GM23248 (cell line): ENCODE measurements around the gene GPR17. TPM values are rescaled to one million over a fixed set of nuclear protein-coding genes. Genes with fewer than 3 reads are reported as not detected.

ENCODE experiments used
- DNase-seq: peaks from one replicate; pipeline ENCODE4 v3.0.0-alpha.2; 2015
- H2AFZ ChIP-seq: fragments of 200-600 bp; sonication (generic); 2 replicates; pipeline ENCODE4 v1.6.1; 2016; ENCODE audit warnings: antibody characterized with exemption
- H3F3A ChIP-seq: fragments of 200-600 bp; sonication (generic); 2 replicates; pipeline ENCODE4 v1.6.1; 2016; ENCODE audit warnings: mild to moderate bottlenecking, antibody characterized with exemption, mixed run types; ENCODE audit not compliant: insufficient read depth
- H3K27ac ChIP-seq: fragments of 200-600 bp; sonication (generic); 2 replicates; pipeline ENCODE4 v1.5.1; 2016; ENCODE audit warnings: mild to moderate bottlenecking
- H3K27me3 ChIP-seq: fragments of 200-600 bp; sonication (generic); replicated peaks from 2 replicates; pipeline ENCODE4 v1.6.1; 2016; ENCODE audit warnings: mild to moderate bottlenecking; ENCODE audit not compliant: insufficient read depth
- H3K36me3 ChIP-seq: fragments of 200-600 bp; sonication (generic); 2 replicates; pipeline ENCODE4 v1.6.1; 2016; ENCODE audit warnings: low read depth, mild to moderate bottlenecking
- H3K4me1 ChIP-seq: fragments of 200-600 bp; sonication (generic); 2 replicates; pipeline ENCODE4 v1.6.1; 2016; ENCODE audit warnings: mild to moderate bottlenecking; ENCODE audit not compliant: insufficient read depth
- H3K4me2 ChIP-seq: fragments of 200-600 bp; sonication (generic); one replicate; pipeline ENCODE4 v1.6.1; 2016; ENCODE audit warnings: mild to moderate bottlenecking; ENCODE audit not compliant: unreplicated experiment
- H3K4me3 ChIP-seq: fragments of 200-600 bp; sonication (generic); 2 replicates; pipeline ENCODE4 v1.5.1; 2016; ENCODE audit warnings: mild to moderate bottlenecking
- H3K79me2 ChIP-seq: fragments of 200-600 bp; sonication (generic); 2 replicates; pipeline ENCODE4 v1.6.1; 2016; ENCODE audit warnings: mild to moderate bottlenecking; ENCODE audit not compliant: insufficient read depth
- H3K9ac ChIP-seq: fragments of 200-600 bp; sonication (generic); 2 replicates; pipeline ENCODE4 v1.6.1; 2016; ENCODE audit warnings: mild to moderate bottlenecking
- H3K9me2 ChIP-seq: fragments of 200-600 bp; sonication (generic); 2 replicates; pipeline ENCODE4 v1.6.1; 2016; ENCODE audit warnings: mixed run types, mild to moderate bottlenecking, moderate library complexity; ENCODE audit not compliant: insufficient read depth
- H3K9me3 ChIP-seq: fragments of 200-600 bp; sonication (generic); one replicate; pipeline ENCODE4 v1.6.1; 2017; ENCODE audit warnings: low read depth
- H4K20me1 ChIP-seq: fragments of 200-600 bp; sonication (generic); 2 replicates; pipeline ENCODE4 v1.6.0; 2016; ENCODE audit not compliant: insufficient read depth
- EZH2 ChIP-seq: fragments of 200-600 bp; sonication (generic); IDR thresholded peaks from 2 replicates; pipeline ENCODE4 v1.6.1; 2018; ENCODE audit warnings: antibody characterized with exemption, mild to moderate bottlenecking; ENCODE audit not compliant: insufficient read depth, poor library complexity, severe bottlenecking
- EZH2phosphoT487 ChIP-seq: fragments of 200-600 bp; sonication (generic); IDR thresholded peaks from 2 replicates; pipeline ENCODE4 v1.6.1; 2018; ENCODE audit warnings: antibody characterized with exemption, moderate library complexity, mild to moderate bottlenecking, low read depth; ENCODE audit not compliant: insufficient read depth
- WGBS, 2 experiments: methylation state at CpG; one replicate each; pipeline ENCODE4 v1.1.6; 2015 to 2017; ENCODE audit warnings: low lambda C conversion rate in 2 of 2, low coverage in 1 of 2; ENCODE audit errors: missing lambda C conversion rate in 2 of 2; 5-methylcytosine and 5-hydroxymethylcytosine counted together
- in situ Hi-C: fragments of 300-500 bp; cut with MboI; formaldehyde crosslinking; loops from 2 replicates; pipeline ENCODE4 v1.15.0; 2020
- polyA plus RNA-seq: library from polyadenylated mRNA; unstranded; fragments of >200 nt; fragmentation: Nextera tagmentation; extraction: Ambion mirVana; gene quantifications from 2 replicates; pipeline ENCODE4 v1.2.1, GENCODE V29; 2016
- total RNA-seq: library from RNA; depleted of rRNA; stranded (reverse); fragments of >200 nt; shearing (Covaris generic); gene quantifications from 2 replicates; pipeline ENCODE4 v1.2.3, GENCODE V29; 2014

Gene GPR17
- total and polyA plus RNA-seq, 2 experiments from 2014 or later: 0.11 TPM; not detected in 1

DNA sequence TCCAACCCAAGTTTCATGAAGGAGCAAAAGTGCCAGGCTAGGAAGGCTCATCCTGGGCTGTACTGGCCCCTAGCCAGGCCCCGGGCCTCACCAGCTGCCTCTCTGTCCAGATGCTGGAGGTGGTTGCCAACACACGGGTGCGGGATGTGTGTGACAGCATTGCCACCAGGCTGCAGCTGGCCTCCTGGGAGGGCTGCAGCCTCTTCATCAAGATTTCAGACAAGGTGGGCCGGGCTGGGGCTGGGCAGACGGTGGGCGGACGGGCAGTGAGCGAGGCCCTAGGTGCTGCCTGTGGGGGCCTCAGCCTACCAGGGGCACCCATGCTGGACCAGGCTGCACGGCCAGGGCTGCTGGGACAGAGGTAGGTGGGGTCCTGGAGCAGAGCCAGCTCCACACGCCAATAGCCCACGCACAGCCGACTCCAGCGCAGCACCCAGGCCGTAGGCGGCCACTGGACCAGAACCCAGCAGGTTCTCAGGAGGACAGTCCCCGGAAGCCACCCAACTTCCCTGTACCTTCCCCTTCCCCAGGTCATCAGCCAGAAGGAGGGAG lies 11.8 kb upstream of the GPR17 start:
- Histone ChIP-seq H3K9me2 (no peaks in the 10 kb centered on the region), H3K36me3 (no peaks in the 10 kb centered on the region), H3K27me3 (no peaks in the 10 kb centered on the region), H4K20me1 (no peaks in the 10 kb centered on the region), H3K4me1 (peaks cover 9% of the 10 kb centered on the region), H3K4me3 (no peak overlapping the region), H2AFZ (no peak overlapping the region), H3F3A (no peaks in the 10 kb centered on the region), H3K27ac (no peak overlapping the region), H3K9ac (no peak overlapping the region), H3K9me3 (no peaks in the 10 kb centered on the region), H3K4me2 (no peak overlapping the region), H3K79me2 (no peaks in the 10 kb centered on the region)
- in situ Hi-C loops: no loop called here
- DNase-seq: no peak
- WGBS, 2 experiments: 54 to 59% methylated on average over 16 of the region's 16 CpGs
- TF ChIP-seq EZH2 (no peak), EZH2phosphoT487 (no peak)

DNA sequence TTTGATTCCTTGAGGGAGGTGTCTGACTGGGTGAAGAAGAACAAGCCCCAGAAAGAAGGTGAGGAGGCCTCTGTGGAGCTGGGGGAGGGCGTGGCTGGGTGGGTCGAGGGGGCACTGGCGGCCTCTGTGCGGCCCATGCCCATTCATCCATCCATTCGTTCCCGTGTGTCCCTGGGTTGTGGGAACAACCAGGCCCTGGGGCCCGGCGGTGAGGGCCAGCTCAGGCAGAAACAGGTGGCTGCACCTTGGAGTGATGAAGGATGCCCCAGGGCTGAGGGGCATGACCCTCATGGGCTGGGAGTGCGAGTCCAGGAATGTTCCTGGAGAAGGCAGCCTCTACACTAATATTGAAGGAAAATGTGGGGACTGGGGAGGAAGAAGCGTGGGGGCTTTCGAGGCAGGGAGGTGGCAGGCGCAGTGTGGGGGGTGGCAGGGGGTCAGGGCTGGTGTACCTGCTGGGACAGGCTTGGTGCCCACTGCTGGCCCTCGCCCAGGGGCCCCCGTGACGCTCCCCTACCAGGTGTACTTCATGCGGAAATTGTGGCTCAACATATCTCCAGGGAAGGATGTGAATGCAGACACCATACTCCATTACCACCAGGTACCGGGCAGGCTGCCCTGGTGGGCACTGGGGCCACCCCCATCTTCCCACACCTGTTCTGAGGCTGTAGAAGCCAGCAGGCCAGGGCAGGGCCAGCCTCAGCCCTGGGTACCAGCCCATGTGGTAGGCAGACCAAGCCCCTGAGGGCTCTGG lies 11.2 kb upstream of the GPR17 start:
- Histone ChIP-seq H4K20me1 (no peaks in the 10 kb centered on the region), H3K9me2 (no peaks in the 10 kb centered on the region), H3K4me2 (no peak overlapping the region), H3K4me1 (peaks cover 9% of the 10 kb centered on the region), H3K4me3 (no peak overlapping the region), H2AFZ (no peak overlapping the region), H3K9me3 (no peaks in the 10 kb centered on the region), H3K27me3 (no peaks in the 10 kb centered on the region), H3F3A (no peaks in the 10 kb centered on the region), H3K27ac (no peak overlapping the region), H3K9ac (no peak overlapping the region), H3K79me2 (no peaks in the 10 kb centered on the region), H3K36me3 (no peaks in the 10 kb centered on the region)
- DNase-seq: no peak
- WGBS, 2 experiments: 83 to 84% methylated on average over 11 to 17 of the region's 17 CpGs
- TF ChIP-seq EZH2 (no peak), EZH2phosphoT487 (no peak)
- in situ Hi-C loops: no loop called here

DNA sequence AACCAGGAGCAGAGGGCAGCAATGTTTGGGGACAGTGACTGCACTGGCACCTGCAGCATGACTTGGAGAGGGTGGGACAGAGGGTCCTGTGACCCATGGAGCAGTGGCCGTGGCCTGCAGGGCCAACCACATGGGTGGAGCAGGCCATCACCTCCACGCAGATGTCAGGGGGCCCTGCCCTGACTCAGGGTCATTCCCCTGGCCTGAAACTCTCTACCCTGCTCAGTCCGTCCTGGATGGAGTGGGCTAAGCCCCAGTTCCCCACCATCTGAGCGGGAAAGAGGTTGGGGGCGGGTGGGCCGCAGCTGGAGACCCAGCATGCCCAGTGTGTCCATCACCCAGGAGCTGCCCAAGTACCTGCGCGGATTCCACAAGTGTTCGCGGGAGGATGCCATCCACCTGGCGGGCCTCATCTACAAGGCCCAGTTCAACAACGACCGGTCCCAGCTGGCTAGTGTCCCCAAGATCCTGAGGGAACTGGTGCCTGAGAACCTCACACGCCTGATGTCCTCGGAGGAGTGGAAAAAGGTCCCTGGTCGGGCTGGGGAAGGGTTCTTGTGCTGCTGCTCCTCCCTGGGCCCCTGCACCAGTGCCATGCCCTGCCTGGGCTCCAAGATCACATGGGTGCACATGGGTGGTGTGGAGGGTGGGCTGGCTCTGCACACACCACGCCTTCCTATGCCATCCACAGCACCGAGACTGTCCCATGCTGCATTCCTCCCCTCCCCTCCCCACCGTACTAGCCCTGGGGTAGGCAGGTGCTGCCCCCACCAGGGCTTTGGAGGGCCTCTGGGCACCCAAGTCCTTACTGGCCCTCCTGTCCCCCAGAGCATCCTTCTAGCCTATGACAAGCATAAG lies 10.3 kb upstream of the GPR17 start:
- 90% methylated on average over 16 to 19 of the region's 19 CpGs for WGBS, 2 experiments
- no peak for TF ChIP-seq EZH2
- TF ChIP-seq EZH2phosphoT487: no peak
- Histone ChIP-seq H3K36me3 (no peaks in the 10 kb centered on the region), H3K9me2 (no peaks in the 10 kb centered on the region), H3K4me1 (peaks cover 9% of the 10 kb centered on the region), H4K20me1 (no peaks in the 10 kb centered on the region), H3K27me3 (no peaks in the 10 kb centered on the region), H3K27ac (no peak overlapping the region), H3K79me2 (no peaks in the 10 kb centered on the region), H3K4me2 (no peak overlapping the region), H3K9me3 (no peaks in the 10 kb centered on the region), H3K9ac (no peak overlapping the region), H3F3A (no peaks in the 10 kb centered on the region), H3K4me3 (no peak overlapping the region), H2AFZ (no peak overlapping the region)
- DNase-seq: no peak
- in situ Hi-C loops: no loop called here

DNA sequence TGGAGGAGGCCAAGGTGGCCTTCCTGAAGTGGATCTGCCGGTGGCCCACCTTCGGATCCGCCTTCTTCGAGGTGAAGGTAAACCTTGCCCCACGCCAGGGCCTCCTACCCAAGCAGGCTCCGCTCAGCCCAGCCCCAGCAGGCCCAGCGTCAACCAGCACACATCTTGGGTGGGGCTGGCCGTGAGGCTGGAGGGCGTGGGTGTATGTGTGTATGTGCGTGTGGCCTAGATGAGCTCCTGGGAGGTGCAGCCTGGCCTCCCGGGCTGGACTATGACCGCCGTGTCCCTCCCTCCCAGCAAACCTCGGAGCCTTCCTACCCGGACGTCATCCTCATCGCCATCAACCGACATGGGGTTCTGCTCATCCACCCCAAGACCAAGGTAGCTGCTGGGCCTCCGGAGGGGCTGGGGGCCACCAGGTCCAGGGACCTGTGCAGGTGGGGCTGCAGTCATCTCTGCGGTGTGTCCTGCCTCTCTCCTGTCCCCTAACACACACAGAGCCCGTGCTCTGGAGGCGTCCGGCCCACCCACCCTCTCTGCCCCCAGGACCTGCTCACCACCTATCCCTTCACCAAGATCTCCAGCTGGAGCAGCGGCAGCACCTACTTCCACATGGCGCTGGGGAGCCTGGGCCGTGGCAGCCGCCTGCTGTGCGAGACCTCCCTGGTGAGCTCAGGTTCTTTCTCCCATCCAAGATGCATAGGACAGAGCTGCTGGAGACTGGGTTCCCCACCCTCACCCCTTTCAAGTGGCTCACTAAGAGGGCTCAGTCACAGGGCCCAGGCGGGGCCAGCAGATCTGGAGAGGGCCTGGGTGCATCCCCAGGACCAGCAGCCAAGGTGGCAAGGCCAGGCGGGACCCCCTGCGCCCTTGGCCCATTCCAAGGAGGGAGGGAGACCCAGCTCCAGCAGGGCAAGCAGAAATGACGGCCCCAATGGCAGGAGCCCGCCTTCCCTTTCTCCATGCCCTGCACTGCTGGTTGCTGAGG lies 9.4 kb upstream of the GPR17 start:
- no peaks in the 10 kb centered on the region for H3K27me3 ChIP-seq
- no peak overlapping the region for H3K27ac ChIP-seq
- TF ChIP-seq EZH2: no peak
- no peak for TF ChIP-seq EZH2phosphoT487
- H3K36me3 ChIP-seq: no peaks in the 10 kb centered on the region
- no peaks in the 10 kb centered on the region for H3F3A ChIP-seq
- no peaks in the 10 kb centered on the region for H3K9me2 ChIP-seq
- no peak overlapping the region for H3K4me3 ChIP-seq
- H3K4me2 ChIP-seq: no peak overlapping the region
- DNase-seq: no peak
- H2AFZ ChIP-seq: no peak overlapping the region
- no peaks in the 10 kb centered on the region for H4K20me1 ChIP-seq
- in situ Hi-C loops: no loop called here
- WGBS, 2 experiments: 80 to 84% methylated on average over 22 to 32 of the region's 33 CpGs
- H3K9ac ChIP-seq: no peak overlapping the region
- peaks cover 9% of the 10 kb centered on the region for H3K4me1 ChIP-seq
- H3K9me3 ChIP-seq: no peaks in the 10 kb centered on the region
- no peaks in the 10 kb centered on the region for H3K79me2 ChIP-seq
